ENCODE measurements around the gene ATN1.
"Not testable (repeated sequence)": the region's sequence is repeated elsewhere in the genome, so short reads cannot be mapped to it uniquely, and the experiment has no call there.

DNA sequence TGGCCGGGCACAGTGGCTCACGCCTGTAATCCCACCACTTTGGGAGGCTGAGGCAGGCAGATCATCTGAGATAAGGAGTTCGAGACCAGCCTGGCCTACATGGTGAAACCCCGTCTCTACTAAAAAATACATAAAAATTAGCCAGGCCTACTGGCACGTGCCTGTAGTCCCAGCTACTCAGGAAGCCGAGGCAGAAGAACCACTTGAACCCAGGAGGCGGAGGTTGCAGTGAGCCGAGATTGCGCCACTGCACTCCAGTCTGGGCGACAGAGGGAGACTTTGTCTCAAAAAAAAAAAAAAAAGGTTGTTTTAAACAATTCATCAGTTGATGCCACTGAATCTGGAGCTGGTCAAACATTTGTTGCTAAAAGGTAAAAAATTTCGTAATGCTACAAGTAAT is 47.9 kb upstream of the ATN1 start:
- TF ChIP-seq EZH2 (IDR thresholded peaks at IDR 0.05; ENCODE audit: low read depth, low read length, severe bottlenecking); JUND (IDR thresholded peaks at IDR 0.05; ENCODE audit: low read length); FOSL1 (IDR thresholded peaks at IDR 0.05; ENCODE audit: insufficient read depth, low read depth, low read length); POLR2A (IDR thresholded peaks at IDR 0.05; ENCODE audit: control extremely low read depth in 1 of 2, low read depth in 2 of 2, low read length in 2 of 2); ZNF274 (IDR thresholded peaks at IDR 0.05; ENCODE audit: borderline replicate concordance, extremely low read depth, low read length): not testable (repeated sequence)
- TF ChIP-seq, protein P1, sequence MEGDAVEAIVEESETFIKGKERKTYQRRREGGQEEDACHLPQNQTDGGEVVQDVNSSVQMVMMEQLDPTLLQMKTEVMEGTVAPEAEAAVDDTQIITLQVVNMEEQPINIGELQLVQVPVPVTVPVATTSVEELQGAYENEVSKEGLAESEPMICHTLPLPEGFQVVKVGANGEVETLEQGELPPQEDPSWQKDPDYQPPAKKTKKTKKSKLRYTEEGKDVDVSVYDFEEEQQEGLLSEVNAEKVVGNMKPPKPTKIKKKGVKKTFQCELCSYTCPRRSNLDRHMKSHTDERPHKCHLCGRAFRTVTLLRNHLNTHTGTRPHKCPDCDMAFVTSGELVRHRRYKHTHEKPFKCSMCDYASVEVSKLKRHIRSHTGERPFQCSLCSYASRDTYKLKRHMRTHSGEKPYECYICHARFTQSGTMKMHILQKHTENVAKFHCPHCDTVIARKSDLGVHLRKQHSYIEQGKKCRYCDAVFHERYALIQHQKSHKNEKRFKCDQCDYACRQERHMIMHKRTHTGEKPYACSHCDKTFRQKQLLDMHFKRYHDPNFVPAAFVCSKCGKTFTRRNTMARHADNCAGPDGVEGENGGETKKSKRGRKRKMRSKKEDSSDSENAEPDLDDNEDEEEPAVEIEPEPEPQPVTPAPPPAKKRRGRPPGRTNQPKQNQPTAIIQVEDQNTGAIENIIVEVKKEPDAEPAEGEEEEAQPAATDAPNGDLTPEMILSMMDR (IDR thresholded peaks at IDR 0.05; ENCODE audit: control extremely low read depth in 1 of 3, insufficient read depth in 1 of 3, low read depth in 1 of 3, low read length in 3 of 3) = not testable (repeated sequence)
- TF ChIP-seq, protein P2, sequence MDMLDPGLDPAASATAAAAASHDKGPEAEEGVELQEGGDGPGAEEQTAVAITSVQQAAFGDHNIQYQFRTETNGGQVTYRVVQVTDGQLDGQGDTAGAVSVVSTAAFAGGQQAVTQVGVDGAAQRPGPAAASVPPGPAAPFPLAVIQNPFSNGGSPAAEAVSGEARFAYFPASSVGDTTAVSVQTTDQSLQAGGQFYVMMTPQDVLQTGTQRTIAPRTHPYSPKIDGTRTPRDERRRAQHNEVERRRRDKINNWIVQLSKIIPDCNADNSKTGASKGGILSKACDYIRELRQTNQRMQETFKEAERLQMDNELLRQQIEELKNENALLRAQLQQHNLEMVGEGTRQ (IDR thresholded peaks at IDR 0.05; ENCODE audit: low read length) = not testable (repeated sequence)
- TF ChIP-seq, protein P3, sequence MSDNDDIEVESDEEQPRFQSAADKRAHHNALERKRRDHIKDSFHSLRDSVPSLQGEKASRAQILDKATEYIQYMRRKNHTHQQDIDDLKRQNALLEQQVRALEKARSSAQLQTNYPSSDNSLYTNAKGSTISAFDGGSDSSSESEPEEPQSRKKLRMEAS (IDR thresholded peaks at IDR 0.05) = not testable (repeated sequence)
- TF ChIP-seq, protein P4, sequence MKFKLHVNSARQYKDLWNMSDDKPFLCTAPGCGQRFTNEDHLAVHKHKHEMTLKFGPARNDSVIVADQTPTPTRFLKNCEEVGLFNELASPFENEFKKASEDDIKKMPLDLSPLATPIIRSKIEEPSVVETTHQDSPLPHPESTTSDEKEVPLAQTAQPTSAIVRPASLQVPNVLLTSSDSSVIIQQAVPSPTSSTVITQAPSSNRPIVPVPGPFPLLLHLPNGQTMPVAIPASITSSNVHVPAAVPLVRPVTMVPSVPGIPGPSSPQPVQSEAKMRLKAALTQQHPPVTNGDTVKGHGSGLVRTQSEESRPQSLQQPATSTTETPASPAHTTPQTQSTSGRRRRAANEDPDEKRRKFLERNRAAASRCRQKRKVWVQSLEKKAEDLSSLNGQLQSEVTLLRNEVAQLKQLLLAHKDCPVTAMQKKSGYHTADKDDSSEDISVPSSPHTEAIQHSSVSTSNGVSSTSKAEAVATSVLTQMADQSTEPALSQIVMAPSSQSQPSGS (IDR thresholded peaks at IDR 0.05; ENCODE audit: low read length) = not testable (repeated sequence)

Data from H1 (cell line).